Naive thymus-derived CD8-positive, alpha-beta T cell (primary cell): ENCODE measurements around the gene SLF2. TPM values are rescaled to one million over a fixed set of nuclear protein-coding genes. Genes with fewer than 3 reads are reported as not detected.

ENCODE experiments used
- ATAC-seq, 2 donors: fragments of 150-1000 bp; cut with Tn5 transposase in 1 of 2; sonication (Bioruptor Pico), chemical (Tn5 transposase) in 1 of 2; 1 replicate in 1 of 2; 2 replicates in 1 of 2; pipeline ENCODE4 v1.10.0; 2021; ENCODE audit warnings: mild to moderate bottlenecking in 2 of 2, moderate library complexity in 2 of 2
- POLR2A ChIA-PET: fragments of 350-600 bp; sonication (Branson Sonifier 250); formaldehyde crosslinking; loops from one replicate; lab custom pipeline; 2021; ENCODE audit warnings: antibody characterized with exemption; lab: Charles Lee
- DNase-seq, 10 donors: peaks; one replicate each; pipeline versions ENCODE4 v3.0.0 to v3.0.0-alpha.2; 2020 to 2022
- H3K27ac Mint-ChIP-seq, 10 donors: one replicate each; pipeline ENCODE4 v1.8.0; 2020 to 2022; ENCODE audit warnings: mild to moderate bottlenecking in 10 of 10, mixed read lengths in 10 of 10, moderate library complexity in 4 of 10, inconsistent platforms in 1 of 10
- H3K27me3 Mint-ChIP-seq, 5 donors: one replicate each; pipeline ENCODE4 v1.8.0; 2021 to 2022; ENCODE audit warnings: mixed read lengths in 5 of 5
- H3K36me3 Mint-ChIP-seq, 3 donors: one replicate each; pipeline ENCODE4 v1.8.0; 2020 to 2022; ENCODE audit warnings: mixed read lengths in 3 of 3, mild to moderate bottlenecking in 2 of 3, inconsistent platforms in 1 of 3
- H3K4me1 Mint-ChIP-seq, 4 donors: one replicate each; pipeline ENCODE4 v1.8.0; 2021 to 2022; ENCODE audit warnings: mixed read lengths in 4 of 4
- H3K4me3 Mint-ChIP-seq, 10 donors: one replicate each; pipeline ENCODE4 v1.8.0; 2020 to 2022; ENCODE audit warnings: mild to moderate bottlenecking in 10 of 10, mixed read lengths in 10 of 10, moderate library complexity in 6 of 10, inconsistent platforms in 1 of 10
- H3K9me3 Mint-ChIP-seq, 9 donors: one replicate each; pipeline ENCODE4 v1.8.0; 2020 to 2022; ENCODE audit warnings: mixed read lengths in 9 of 9, mild to moderate bottlenecking in 3 of 9, inconsistent platforms in 1 of 9, moderate library complexity in 1 of 9
- polyA plus RNA-seq, 3 donors: library from polyadenylated mRNA; unstranded; fragments of 300-500 nt; fragmentation: Illumina TruSeq; gene quantifications; one replicate each; pipeline ENCODE4 v1.2.3, GENCODE V29; 2021
- total RNA-seq, 8 experiments: library from RNA in 2 of 8; stranded (reverse) in 2 of 8; gene quantifications; one replicate each; pipeline ENCODE4 v1.2.3 and lab custom pipeline; 2021 to 2026

SLF2 gene
- total and polyA plus RNA-seq, 5 experiments from 2014 or later = 9.7 to 46.1 (median 11.2) TPM

- Mint-ChIP-seq H3K27ac (peak overlapping the region in 9 of 10 donors; percentile 65 to 97 (median 81)), H3K9me3 (no peaks in the 10 kb centered on the region), H3K4me1 (peaks cover 21 to 33% (median 30%) of the 10 kb centered on the region in 4 donors), H3K4me3 (peak overlapping the region; percentile 26 to 89 (median 79)), H3K27me3 (no peaks in the 10 kb centered on the region), H3K36me3 (peaks cover 0 to 6% (median 0%) of the 10 kb centered on the region in 3 donors)
- DNase-seq = peak in 1 of 10 donors; percentile 54
- POLR2A ChIA-PET = interaction anchor here (1.3 to 5.7 kb wide), 5 partner anchors 12 to 32 kb away, joined by 4 to 82 read pairs (median 34); partner anchors contain the start of genes MRPL43, PDZD7, SFXN3 and TWNK
- no peak for ATAC-seq
These were observed 87.6 kb downstream of the SLF2 start for GRCh38 chr10:101000127-101000914.

- no peaks in the 10 kb centered on the region for H3K27me3 Mint-ChIP-seq
- DNase-seq (no peak), ATAC-seq (no peak)
- POLR2A ChIA-PET = no interaction called here
- H3K27ac Mint-ChIP-seq = peak overlapping the region; percentile 13 to 97 (median 80)
- peaks cover 21 to 32% (median 28%) of the 10 kb centered on the region in 4 donors for H3K4me1 Mint-ChIP-seq
- H3K36me3 Mint-ChIP-seq = peaks cover 0 to 7% (median 0%) of the 10 kb centered on the region in 3 donors
- H3K4me3 Mint-ChIP-seq = peak overlapping the region; percentile 26 to 89 (median 79)
- no peaks in the 10 kb centered on the region for H3K9me3 Mint-ChIP-seq
These were observed 88.3 kb downstream of the SLF2 start for GRCh38 chr10:101000915-101001658.

- Mint-ChIP-seq H3K4me3 (no peak overlapping the region), H3K27me3 (no peaks in the 10 kb centered on the region), H3K27ac (peak overlapping the region in 2 of 10 donors; percentile 90 to 97), H3K4me1 (peaks cover 17 to 26% (median 23%) of the 10 kb centered on the region in 4 donors), H3K36me3 (peaks cover 0 to 9% (median 0%) of the 10 kb centered on the region in 3 donors), H3K9me3 (no peaks in the 10 kb centered on the region)
- ATAC-seq (no peak), DNase-seq (no peak)
- POLR2A ChIA-PET = no interaction called here
These were observed 88.9 kb downstream of the SLF2 start for GRCh38 chr10:101001659-101002035.

GRCh38 chr10:101002456-101002855 is 89.7 kb downstream of the SLF2 start:
- Mint-ChIP-seq H3K4me3 (peak overlapping the region in 1 of 10 donors; percentile 4), H3K4me1 (peaks cover 16 to 26% (median 20%) of the 10 kb centered on the region in 4 donors), H3K9me3 (no peaks in the 10 kb centered on the region), H3K36me3 (peaks cover 0 to 9% (median 0%) of the 10 kb centered on the region in 3 donors), H3K27me3 (no peaks in the 10 kb centered on the region), H3K27ac (no peak overlapping the region)
- ATAC-seq (no peak), DNase-seq (no peak)
- POLR2A ChIA-PET = interaction anchor here (0.6 to 1.1 kb wide), 2 partner anchors 12 to 74 kb away, joined by 3 read pairs; no protein-coding TSS in a partner anchor

GRCh38 chr10:101003639-101004206 is 91.0 kb downstream of the SLF2 start:
- peaks cover 8 to 16% (median 11%) of the 10 kb centered on the region in 4 donors for H3K4me1 Mint-ChIP-seq
- H3K9me3 Mint-ChIP-seq = no peaks in the 10 kb centered on the region
- no peaks in the 10 kb centered on the region for H3K27me3 Mint-ChIP-seq
- ATAC-seq (no peak), DNase-seq (no peak)
- H3K4me3 Mint-ChIP-seq = no peak overlapping the region
- H3K36me3 Mint-ChIP-seq = peaks cover 0 to 9% (median 0%) of the 10 kb centered on the region in 3 donors
- POLR2A ChIA-PET = interaction anchor here (1.1 kb wide), 1 partner anchor 11 kb away, joined by 3 read pairs; no protein-coding TSS in a partner anchor
- H3K27ac Mint-ChIP-seq = no peak overlapping the region

GRCh38 chr10:101005361-101005760 is 92.6 kb downstream of the SLF2 start:
- Mint-ChIP-seq H3K27ac (no peak overlapping the region), H3K27me3 (no peaks in the 10 kb centered on the region), H3K4me1 (peaks cover 7 to 10% (median 9%) of the 10 kb centered on the region in 4 donors), H3K9me3 (no peaks in the 10 kb centered on the region), H3K4me3 (no peak overlapping the region), H3K36me3 (peaks cover 0 to 9% (median 0%) of the 10 kb centered on the region in 3 donors)
- ATAC-seq (no peak), DNase-seq (no peak)
- POLR2A ChIA-PET = interaction anchor here (1.2 kb wide), 1 partner anchor 11 kb away, joined by 4 read pairs; no protein-coding TSS in a partner anchor

GRCh38 chr10:101005869-101006567 is 93.3 kb downstream of the SLF2 start:
- POLR2A ChIA-PET = interaction anchor here (1.0 to 1.2 kb wide), 2 partner anchors 9 to 10 kb away, joined by 3 to 4 read pairs; no protein-coding TSS in a partner anchor
- DNase-seq (no peak), ATAC-seq (no peak)
- H3K36me3 Mint-ChIP-seq = peaks cover 0 to 9% (median 0%) of the 10 kb centered on the region in 3 donors
- H3K9me3 Mint-ChIP-seq = no peaks in the 10 kb centered on the region
- H3K4me3 Mint-ChIP-seq = no peak overlapping the region
- H3K27me3 Mint-ChIP-seq = no peaks in the 10 kb centered on the region
- peak overlapping the region in 1 of 10 donors; percentile 56 for H3K27ac Mint-ChIP-seq
- H3K4me1 Mint-ChIP-seq = peaks cover 3 to 4% (median 4%) of the 10 kb centered on the region in 4 donors

- Mint-ChIP-seq H3K9me3 (no peaks in the 10 kb centered on the region), H3K27me3 (no peaks in the 10 kb centered on the region), H3K36me3 (peaks cover 0 to 9% (median 0%) of the 10 kb centered on the region in 3 donors), H3K4me3 (no peak overlapping the region), H3K4me1 (no peaks in the 10 kb centered on the region), H3K27ac (no peak overlapping the region)
- POLR2A ChIA-PET = interaction anchor here (1.0 to 1.2 kb wide), 2 partner anchors 9 to 10 kb away, joined by 3 to 4 read pairs; no protein-coding TSS in a partner anchor
- DNase-seq = no peak
- ATAC-seq = no peak
These were observed 93.9 kb downstream of the SLF2 start for GRCh38 chr10:101006593-101007098.

- H3K4me3 Mint-ChIP-seq = no peak overlapping the region
- no peak for DNase-seq
- no peaks in the 10 kb centered on the region for H3K27me3 Mint-ChIP-seq
- no peak for ATAC-seq
- H3K36me3 Mint-ChIP-seq = peaks cover 0 to 9% (median 0%) of the 10 kb centered on the region in 3 donors
- H3K27ac Mint-ChIP-seq = no peak overlapping the region
- POLR2A ChIA-PET = interaction anchor here (0.6 to 1.5 kb wide), 3 partner anchors 8 to 720 kb away, joined by 3 to 7 read pairs (median 3); partner anchors contain the start of gene LZTS2
- no peaks in the 10 kb centered on the region for H3K4me1 Mint-ChIP-seq
- H3K9me3 Mint-ChIP-seq = no peaks in the 10 kb centered on the region
These were observed 94.4 kb downstream of the SLF2 start for GRCh38 chr10:101007099-101007711.

- POLR2A ChIA-PET = interaction anchor here (0.6 to 1.5 kb wide), 3 partner anchors 9 to 721 kb away, joined by 3 to 7 read pairs (median 3); partner anchors contain the start of gene LZTS2
- H3K27me3 Mint-ChIP-seq = peaks cover 0 to 4% (median 1%) of the 10 kb centered on the region in 5 donors
- H3K27ac Mint-ChIP-seq = no peak overlapping the region
- DNase-seq (no peak), ATAC-seq (no peak)
- peaks cover 5 to 7% (median 5%) of the 10 kb centered on the region in 4 donors for H3K4me1 Mint-ChIP-seq
- no peaks in the 10 kb centered on the region for H3K9me3 Mint-ChIP-seq
- H3K36me3 Mint-ChIP-seq = peaks cover 0 to 8% (median 0%) of the 10 kb centered on the region in 3 donors
- no peak overlapping the region for H3K4me3 Mint-ChIP-seq
These were observed 95.4 kb downstream of the SLF2 start for GRCh38 chr10:101007915-101008822.
